Spinal cord (tissue), 10 donors: ENCODE results near the gene ASS1. TPM values are rescaled to one million over a fixed set of nuclear protein-coding genes. Genes with fewer than 3 reads are reported as not detected.

Experiments
- DNase-seq, 6 donors: peaks; one replicate each; pipeline versions ENCODE4 v3.0.0 to v3.0.0-alpha.2; 2013 to 2015; ENCODE audit warnings: low spot score in 6 of 6, low read depth in 4 of 6
- H3K27ac ChIP-seq: one replicate; pipeline ENCODE4 v1.5.1; 2013; ENCODE audit warnings: low read depth, low read length, control low read depth
- H3K27me3 ChIP-seq: one replicate; pipeline ENCODE4 v1.6.1; 2013; ENCODE audit warnings: low read length; ENCODE audit not compliant: control insufficient read depth, insufficient read depth
- H3K36me3 ChIP-seq: one replicate; pipeline ENCODE4 v1.6.1; 2013; ENCODE audit warnings: low read length; ENCODE audit not compliant: control insufficient read depth, insufficient read depth
- H3K4me1 ChIP-seq: one replicate; pipeline ENCODE4 v1.6.1; 2013; ENCODE audit warnings: low read length; ENCODE audit not compliant: control insufficient read depth, insufficient read depth
- H3K4me3 ChIP-seq: one replicate; pipeline ENCODE4 v1.5.1; 2013; ENCODE audit warnings: low read depth, low read length, control low read depth
- H3K9me3 ChIP-seq: one replicate; pipeline ENCODE4 v1.6.1; 2013; ENCODE audit warnings: low read length; ENCODE audit not compliant: control insufficient read depth, insufficient read depth
- WGBS: methylation state at CpG from one replicate; pipeline ENCODE4 v1.1.5; 2013; ENCODE audit warnings: missing lambda C conversion rate; ENCODE audit not compliant: insufficient coverage; 5-methylcytosine and 5-hydroxymethylcytosine counted together
- polyA plus RNA-seq, 2 donors: library from polyadenylated mRNA; unstranded; fragments of 120-200 nt; gene quantifications; one replicate each; pipeline ENCODE4 v1.2.1, GENCODE V29; 2013; ENCODE audit not compliant: insufficient read length in 2 of 2
- total RNA-seq, 2 donors: library from RNA; depleted of rRNA in 1 of 2; stranded (reverse); fragments of 120-200 nt in 1 of 2; fragments of >200 nt in 1 of 2; gene quantifications; one replicate each; pipeline versions ENCODE4 v1.2.3 to v1.2.4, GENCODE V29; 2013 to 2014
- donor health status: healthy.

Gene ASS1
- total and polyA plus RNA-seq, 4 donors: 40.2 to 234 (median 62.9) TPM

- DNase-seq: no peak
- 99% methylated on average over 4 of the region's 9 CpGs for WGBS
- Histone ChIP-seq H3K4me1 (peaks cover 37% of the 10 kb centered on the region), H3K27ac (no peak overlapping the region), H3K36me3 (no peaks in the 10 kb centered on the region), H3K4me3 (no peak overlapping the region), H3K9me3 (peaks cover 3% of the 10 kb centered on the region), H3K27me3 (peaks cover 28% of the 10 kb centered on the region)
Observed at GRCh38 chr9:130442746-130443455, 1.9 kb upstream of the ASS1 start.

GRCh38 chr9:130443456-130443801 lies 1.3 kb upstream of the ASS1 start:
- no peak overlapping the region for H3K27ac ChIP-seq
- H3K9me3 ChIP-seq: peaks cover 3% of the 10 kb centered on the region
- no peak overlapping the region for H3K4me3 ChIP-seq
- peaks cover 42% of the 10 kb centered on the region for H3K4me1 ChIP-seq
- DNase-seq: no peak
- H3K27me3 ChIP-seq: peaks cover 28% of the 10 kb centered on the region
- WGBS: 89% methylated on average over 2 of the region's 6 CpGs
- H3K36me3 ChIP-seq: no peaks in the 10 kb centered on the region

GRCh38 chr9:130443840-130444492 lies 795 bp upstream of the ASS1 start:
- peaks cover 42% of the 10 kb centered on the region for H3K4me1 ChIP-seq
- H3K27ac ChIP-seq: no peak overlapping the region
- peaks cover 3% of the 10 kb centered on the region for H3K9me3 ChIP-seq
- no peaks in the 10 kb centered on the region for H3K36me3 ChIP-seq
- no peak for DNase-seq
- no peak overlapping the region for H3K4me3 ChIP-seq
- 42% methylated on average over 13 of the region's 14 CpGs for WGBS
- H3K27me3 ChIP-seq: peaks cover 28% of the 10 kb centered on the region

- WGBS: 10% methylated on average over 30 of the region's 30 CpGs
- DNase-seq: peak in 1 of 6 donors; percentile 52
- peak overlapping the region; percentile 50 for H3K27ac ChIP-seq
- H3K27me3 ChIP-seq: peaks cover 28% of the 10 kb centered on the region
- H3K4me1 ChIP-seq: peaks cover 48% of the 10 kb centered on the region
- no peaks in the 10 kb centered on the region for H3K36me3 ChIP-seq
- peaks cover 3% of the 10 kb centered on the region for H3K9me3 ChIP-seq
- H3K4me3 ChIP-seq: peak overlapping the region; percentile 51
Observed at GRCh38 chr9:130445268-130445983, 665 bp downstream of the ASS1 start.

GRCh38 chr9:130446101-130446861 lies 1.5 kb downstream of the ASS1 start:
- Histone ChIP-seq H3K36me3 (no peaks in the 10 kb centered on the region), H3K4me1 (peaks cover 56% of the 10 kb centered on the region), H3K9me3 (no peaks in the 10 kb centered on the region), H3K27me3 (peaks cover 30% of the 10 kb centered on the region), H3K27ac (peak overlapping the region; percentile 50), H3K4me3 (no peak overlapping the region)
- WGBS: 35% methylated on average over 14 of the region's 16 CpGs
- peak in 2 of 6 donors; percentile 23 to 84 for DNase-seq

GRCh38 chr9:130447193-130447816 lies 2.5 kb downstream of the ASS1 start:
- DNase-seq: no peak
- peaks cover 67% of the 10 kb centered on the region for H3K4me1 ChIP-seq
- 82% methylated on average over 9 of the region's 12 CpGs for WGBS
- H3K4me3 ChIP-seq: no peak overlapping the region
- no peak overlapping the region for H3K27ac ChIP-seq
- H3K36me3 ChIP-seq: no peaks in the 10 kb centered on the region
- no peaks in the 10 kb centered on the region for H3K9me3 ChIP-seq
- peaks cover 30% of the 10 kb centered on the region for H3K27me3 ChIP-seq

- 51% methylated on average over 12 of the region's 12 CpGs for WGBS
- no peaks in the 10 kb centered on the region for H3K36me3 ChIP-seq
- no peak for DNase-seq
- H3K4me3 ChIP-seq: no peak overlapping the region
- peaks cover 28% of the 10 kb centered on the region for H3K27me3 ChIP-seq
- H3K27ac ChIP-seq: no peak overlapping the region
- no peaks in the 10 kb centered on the region for H3K9me3 ChIP-seq
- peaks cover 70% of the 10 kb centered on the region for H3K4me1 ChIP-seq
Observed at GRCh38 chr9:130448035-130448624, 3.4 kb downstream of the ASS1 start.

GRCh38 chr9:130448771-130449603 lies 4.2 kb downstream of the ASS1 start:
- Histone ChIP-seq H3K9me3 (no peaks in the 10 kb centered on the region), H3K27me3 (peaks cover 19% of the 10 kb centered on the region), H3K4me3 (no peak overlapping the region), H3K4me1 (peaks cover 78% of the 10 kb centered on the region), H3K36me3 (no peaks in the 10 kb centered on the region), H3K27ac (no peak overlapping the region)
- DNase-seq: no peak
- 76% methylated on average over 8 of the region's 10 CpGs for WGBS
